HG02981 (cell line): ENCODE measurements around the gene DUS1L.

Experiments
- ATAC-seq: cut with Tn5 transposase; IDR thresholded peaks from one replicate; pipeline ENCODE4 v1.9.1; 2021; ENCODE audit warnings: mild to moderate bottlenecking, moderate library complexity; ENCODE audit not compliant: unreplicated experiment

Gene DUS1L

DNA sequence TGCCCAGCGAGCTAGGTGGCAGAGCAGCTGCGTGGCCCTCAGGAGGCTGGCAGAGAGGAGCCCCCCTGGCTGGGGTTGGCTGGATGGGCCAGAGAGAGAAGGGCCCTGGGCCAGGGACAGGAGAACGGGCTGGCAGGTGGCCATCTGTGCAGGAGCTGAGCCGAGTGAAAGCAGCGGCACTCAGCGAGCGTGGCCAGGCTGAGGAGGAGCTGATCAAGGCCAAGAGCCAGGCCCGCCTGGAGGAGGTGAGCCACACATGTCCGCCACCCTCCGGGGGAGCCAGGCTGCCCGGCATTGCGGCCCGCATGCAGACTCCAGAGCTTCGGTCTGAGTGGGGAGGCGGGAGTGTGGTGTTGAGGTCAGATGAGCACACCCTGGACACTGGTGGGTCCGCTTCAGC is 36.2 kb downstream of the DUS1L start:
- no peak for ATAC-seq

GRCh38 chr17:82028966-82029365 is 36.6 kb downstream of the DUS1L start:
- ATAC-seq = no peak

GRCh38 chr17:82028246-82028645 is 37.4 kb downstream of the DUS1L start:
- ATAC-seq = no peak

DNA sequence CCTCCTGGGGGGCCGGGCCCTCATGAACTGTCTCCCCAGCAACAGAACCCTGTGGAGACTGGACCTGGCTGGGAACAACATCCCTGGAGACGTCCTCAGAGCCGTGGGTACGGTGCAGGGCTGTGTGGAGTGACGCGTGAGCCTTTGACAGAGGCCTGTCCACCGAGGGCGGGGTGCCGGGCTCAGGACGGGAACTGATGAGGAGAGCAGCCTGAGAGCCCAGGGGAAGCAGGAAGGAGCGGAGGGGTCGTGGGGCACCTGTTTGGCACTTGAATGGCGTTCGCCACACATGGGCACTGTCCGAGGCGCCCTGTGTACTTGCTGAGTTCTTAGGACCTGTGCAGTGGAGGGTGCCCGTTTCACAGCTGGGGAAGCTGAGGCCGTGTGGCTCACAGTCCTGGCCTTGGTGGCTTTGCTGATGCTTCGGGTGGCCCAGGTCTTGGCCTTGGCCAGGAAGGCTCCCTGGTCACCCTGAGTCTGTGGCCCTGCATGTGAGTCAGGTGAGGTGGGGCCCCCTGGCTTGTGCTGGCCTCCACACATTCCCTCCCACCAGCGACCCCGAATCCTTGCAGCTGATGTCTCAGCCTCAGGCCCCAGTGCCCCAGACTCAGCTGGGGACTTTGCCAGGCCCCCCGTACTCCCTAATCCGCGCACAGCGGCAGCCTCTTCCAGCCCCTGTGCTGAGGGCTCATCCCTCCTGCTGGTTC is 40.0 kb downstream of the DUS1L start:
- ATAC-seq = no peak

DNA sequence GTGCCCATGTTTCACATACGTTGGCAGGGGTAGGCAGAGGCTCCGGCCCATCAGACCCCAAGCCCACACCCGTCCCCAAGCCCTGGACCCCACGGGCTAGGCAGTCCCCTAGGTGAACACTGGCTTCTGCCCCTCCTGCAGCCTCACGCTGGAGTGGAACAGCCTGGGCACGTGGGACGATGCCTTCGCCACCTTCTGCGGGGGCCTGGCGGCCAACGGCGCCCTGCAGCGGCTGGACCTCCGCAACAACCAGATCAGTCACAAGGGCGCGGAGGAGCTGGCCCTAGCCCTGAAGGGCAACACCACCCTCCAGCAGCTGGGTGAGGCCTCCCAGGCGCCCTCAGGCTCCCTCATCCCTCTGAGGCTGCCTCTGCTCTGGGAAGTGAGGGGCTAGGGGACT is 40.7 kb downstream of the DUS1L start:
- no peak for ATAC-seq

DNA sequence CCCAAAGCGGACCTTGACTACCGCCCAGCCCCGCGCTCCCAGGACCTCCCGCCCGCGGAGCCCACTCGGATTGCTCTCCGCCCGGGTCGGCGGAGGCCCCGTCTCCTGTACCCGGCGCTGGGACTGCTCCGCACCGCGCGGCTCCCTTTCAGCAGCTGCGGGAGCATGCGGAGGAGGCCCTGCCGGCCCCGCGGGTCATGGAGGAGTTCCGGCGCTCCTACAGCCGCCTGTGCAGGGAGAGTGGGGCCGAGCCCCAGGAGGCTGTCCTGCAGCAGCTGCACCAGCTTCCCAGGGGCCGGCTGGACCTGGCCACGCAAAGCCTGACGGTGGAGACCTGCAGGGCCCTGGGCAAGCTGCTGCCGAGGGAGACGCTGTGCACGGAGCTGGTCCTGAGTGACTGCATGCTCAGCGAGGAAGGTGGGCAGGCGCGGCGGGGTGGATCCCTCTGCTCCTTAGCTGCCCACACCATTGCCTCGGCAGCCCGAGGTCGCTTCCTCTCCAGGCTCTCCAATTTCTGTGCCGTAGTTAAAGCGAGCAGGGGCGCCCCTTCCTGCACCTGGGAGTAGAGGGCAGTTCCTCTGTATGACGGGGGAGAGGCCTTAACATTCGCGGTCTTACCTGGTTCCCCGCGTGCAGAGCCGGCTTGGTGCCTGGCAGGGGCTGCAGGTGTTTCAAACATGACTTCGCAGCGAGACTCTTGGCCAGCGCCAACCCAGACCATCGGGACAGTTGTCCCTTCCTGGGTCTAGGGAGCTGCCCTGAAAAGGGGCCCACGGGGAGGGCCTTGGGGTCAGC is 42.0 kb downstream of the DUS1L start:
- ATAC-seq = no peak

- ATAC-seq = peak; percentile 81
Measured at GRCh38 chr17:82022981-82023446, 42.6 kb downstream of the DUS1L start, which contains the start of gene LRRC45. LRRC45 (plus strand) TSS chr17:82023305; CDS start chr17:82023644, 339 bp downstream.

DNA sequence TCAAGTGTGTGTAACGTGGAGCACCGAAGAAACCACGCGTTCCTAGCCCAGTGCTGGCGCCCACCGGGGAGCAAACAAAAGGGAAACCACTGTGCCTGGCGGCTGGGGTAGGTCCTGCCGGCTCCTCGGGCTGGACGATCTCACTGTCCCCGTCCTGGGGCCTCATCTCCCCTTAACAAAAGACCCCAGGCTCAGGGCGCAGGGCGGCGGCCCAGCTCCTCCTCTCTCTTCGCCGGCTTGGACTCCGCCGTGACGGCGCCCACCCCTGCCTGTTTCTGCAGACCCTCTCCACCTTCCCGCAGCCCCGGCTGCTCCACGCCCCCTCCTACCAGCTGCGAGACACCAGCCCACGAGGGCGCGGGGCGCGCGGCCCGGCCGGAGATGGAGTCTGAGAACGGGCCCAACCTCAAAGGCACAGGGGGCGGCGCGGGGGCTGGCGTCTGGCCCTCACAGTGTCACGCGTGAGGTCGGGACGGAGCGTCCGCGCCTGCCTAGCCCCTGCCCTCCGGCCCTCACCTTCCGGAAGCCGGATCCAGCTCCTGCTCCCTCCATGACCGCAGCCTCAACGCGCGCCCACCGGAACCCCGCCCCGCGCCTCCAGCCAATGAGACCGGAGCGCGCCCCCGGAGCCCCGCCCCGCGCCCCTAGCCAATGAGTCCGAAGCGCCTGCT is 43.2 kb downstream of the DUS1L start, which contains the start of gene CENPX:
Gene CENPX (minus strand): TSS at position 569 of the 671 bp plus-strand sequence. CDS start 17 bp downstream, at position 552.
- no peak for ATAC-seq

DNA sequence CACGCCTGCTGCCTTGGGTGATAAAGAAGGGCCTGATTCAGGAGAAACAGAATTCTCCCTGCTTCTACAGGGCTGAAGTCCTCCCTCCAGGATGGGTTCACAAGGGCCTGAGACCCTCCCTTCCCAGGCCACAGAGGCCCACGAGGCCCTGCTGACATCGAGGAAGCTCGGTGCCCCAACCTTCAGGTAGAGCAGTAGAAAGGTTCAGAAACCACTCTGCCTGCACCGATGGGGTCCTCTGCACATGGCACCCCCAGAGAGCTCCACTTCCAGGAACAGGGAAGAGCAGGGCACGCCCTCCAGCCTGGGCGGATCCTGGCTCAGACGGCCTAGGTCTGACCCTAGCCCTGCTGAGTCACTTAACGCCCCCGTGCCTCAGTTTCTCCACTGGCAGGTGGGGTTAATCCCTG is 43.7 kb downstream of the DUS1L start:
- ATAC-seq = no peak

- no peak for ATAC-seq
Measured at GRCh38 chr17:82021107-82021899, 44.3 kb downstream of the DUS1L start.

DNA sequence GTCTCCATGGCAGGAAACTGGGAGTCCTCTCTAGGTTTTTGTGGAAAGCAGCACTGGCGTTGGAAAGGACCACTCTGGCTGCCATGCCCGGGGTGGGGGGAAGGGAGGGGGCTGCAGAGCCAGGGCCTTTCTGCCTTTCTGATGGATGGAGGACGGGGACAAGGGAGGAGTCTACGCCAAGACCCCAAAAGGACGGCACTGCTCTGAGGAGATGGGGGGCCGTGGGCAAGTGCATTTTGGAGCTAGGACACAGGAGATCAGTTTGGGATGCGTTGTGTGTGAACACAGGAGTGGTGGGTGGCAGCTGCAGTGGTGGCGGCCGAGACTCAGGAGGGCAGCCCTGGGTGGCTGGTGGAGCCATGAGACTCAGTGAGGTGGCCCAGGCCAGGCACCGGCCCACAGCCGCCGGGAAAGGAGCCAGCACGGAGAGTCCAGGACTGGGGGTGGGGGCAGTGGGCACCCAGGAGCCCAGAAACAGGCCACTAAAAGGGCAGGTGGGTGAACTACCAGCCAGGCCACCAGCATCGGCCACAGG is 45.0 kb downstream of the DUS1L start:
- no peak for ATAC-seq

DNA sequence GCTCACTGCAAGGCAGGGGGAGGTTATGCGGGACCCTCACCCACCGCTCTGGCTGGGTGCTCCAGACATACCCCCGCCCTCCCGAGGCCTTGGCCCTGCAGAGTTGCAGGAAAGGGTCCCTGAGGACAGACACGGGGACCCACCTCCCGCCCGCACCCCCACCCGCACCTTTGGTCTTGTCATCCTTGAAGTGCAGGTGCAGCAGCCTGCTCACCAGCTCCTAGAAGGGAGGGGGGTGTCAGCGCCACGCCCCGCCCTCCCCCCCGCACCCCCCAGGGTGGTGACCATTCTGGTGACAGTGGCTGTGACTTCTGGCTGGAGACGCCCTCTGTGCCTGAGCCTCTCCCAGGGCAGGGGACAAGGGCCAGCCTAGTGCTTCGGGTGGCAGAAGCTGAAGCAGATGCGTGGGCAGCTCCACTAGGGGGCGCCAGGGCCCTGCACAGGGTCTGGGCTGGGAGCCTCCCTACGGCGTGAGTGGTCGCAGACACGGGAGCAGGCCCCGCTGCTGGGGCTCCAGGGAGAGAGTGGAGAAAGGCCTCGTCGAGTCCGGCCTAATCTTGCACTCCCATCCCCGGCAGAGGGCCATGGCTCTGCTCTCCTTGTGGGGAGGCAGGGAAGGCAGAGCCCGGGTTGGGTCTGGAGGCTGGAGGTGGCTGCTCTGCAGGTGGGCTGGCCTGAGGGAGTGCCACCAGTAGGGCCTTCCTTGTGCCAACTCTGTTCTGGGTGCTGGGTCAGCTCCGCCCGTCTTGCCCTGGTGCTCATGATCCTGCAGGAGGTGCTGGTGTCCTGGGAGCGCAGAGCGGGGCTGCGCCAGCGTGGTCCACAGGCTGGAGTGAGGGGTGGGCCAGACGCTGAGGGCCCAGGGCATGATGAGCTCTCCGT is 45.7 kb downstream of the DUS1L start:
- ATAC-seq = no peak

DNA sequence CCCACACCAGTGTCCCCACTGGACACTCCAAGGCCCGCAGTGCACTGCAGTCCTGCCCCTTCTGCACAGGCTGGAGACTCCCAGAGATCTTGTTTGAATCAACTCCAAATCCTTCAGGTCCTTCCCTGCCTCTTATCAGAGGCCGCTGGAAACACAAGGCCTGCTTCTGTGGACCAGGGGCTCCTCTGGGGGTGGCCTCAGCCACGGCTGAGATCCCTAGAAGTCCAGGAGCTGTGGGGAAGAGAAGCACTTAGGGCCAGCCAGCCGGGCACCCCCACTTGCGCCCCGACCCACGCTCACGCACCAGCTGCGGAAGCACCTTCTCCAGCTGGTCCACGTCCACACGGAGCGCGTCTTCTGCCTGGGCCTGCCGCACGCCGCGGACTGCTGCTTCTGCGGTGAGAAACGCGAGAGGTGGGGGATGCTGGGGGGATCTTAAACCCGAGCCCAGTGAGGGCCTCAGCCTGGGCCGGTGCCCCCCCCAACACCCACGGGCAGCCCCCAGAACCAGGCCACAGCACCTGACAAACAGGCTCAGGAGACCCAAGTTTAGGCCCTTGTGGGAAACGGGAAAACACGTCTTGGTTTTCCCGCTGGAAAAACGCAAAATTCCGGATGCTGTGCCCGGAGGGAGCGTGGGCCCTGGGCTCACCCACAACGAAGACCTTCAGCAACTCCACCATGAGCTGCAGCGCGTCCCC is 46.5 kb downstream of the DUS1L start:
- ATAC-seq = no peak

GRCh38 chr17:82018152-82018988 is 47.2 kb downstream of the DUS1L start:
- no peak for ATAC-seq

DNA sequence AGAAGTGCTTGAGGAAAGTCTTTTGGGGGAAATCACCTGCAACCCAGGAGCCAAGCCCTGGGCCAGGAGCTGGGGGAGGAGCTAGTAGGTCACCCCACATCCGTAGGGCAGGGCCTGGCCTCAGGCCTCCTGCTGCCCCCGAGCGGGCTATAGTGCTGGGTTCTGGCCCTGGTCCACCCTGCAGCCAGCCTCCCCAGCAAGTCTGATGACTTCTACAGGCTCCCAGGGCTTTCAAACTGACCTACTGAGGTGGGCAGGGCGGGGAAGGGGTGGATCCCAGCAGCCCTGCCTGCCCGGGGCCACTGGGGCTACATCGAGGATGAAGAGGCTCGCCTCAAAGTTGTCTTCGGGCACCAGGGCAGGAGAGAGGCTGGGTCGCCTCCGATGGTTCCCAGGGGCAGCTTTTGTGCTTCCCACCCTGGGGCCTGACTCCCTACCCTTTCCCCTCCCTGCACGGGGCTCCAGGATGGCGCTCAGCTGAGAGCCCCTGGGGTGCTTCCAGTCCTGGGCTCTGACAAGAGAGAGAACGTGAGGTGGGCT is 47.9 kb downstream of the DUS1L start:
- no peak for ATAC-seq

- ATAC-seq = no peak
Measured at GRCh38 chr17:82016875-82017459, 48.6 kb downstream of the DUS1L start.
